Cerebellar cortex (tissue), 1 donor: ENCODE data around the gene ZNF549.

Source experiments
- DNase-seq: peaks from one replicate; pipeline ENCODE4 v3.0.0-alpha.2; 2015; ENCODE audit warnings: low spot score

ZNF549 gene

GRCh38 chr19:57566396-57567265, 39.5 kb downstream of the ZNF549 start:
- DNase-seq = no peak

- no peak for DNase-seq
Measured at GRCh38 chr19:57570707-57571106, 43.6 kb downstream of the ZNF549 start.

DNA sequence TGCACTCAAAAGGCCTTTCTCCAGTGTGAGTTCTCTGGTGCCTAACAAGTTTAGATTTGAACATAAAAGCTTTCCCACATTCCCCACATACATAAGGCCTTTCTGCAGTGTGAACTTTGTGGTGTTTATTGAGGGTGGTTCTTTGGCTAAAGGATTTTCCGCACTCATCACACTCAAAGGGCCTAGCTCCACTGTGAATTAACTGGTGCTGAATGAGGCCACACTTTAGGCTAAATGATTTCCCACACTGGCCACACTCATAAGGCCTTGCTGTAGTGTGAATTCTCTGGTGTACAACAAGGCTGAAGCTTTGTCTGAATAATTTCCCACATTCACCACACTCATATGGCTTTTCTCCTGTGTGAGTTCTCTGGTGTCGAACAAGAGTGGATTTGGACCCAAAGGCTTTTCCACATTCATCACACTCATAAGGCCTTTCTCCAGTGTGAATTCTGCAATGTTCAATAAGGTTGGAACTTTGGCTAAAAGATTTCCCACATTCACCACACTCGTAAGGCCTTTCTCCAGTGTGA, 45.3 kb downstream of the ZNF549 start:
- no peak for DNase-seq

DNA sequence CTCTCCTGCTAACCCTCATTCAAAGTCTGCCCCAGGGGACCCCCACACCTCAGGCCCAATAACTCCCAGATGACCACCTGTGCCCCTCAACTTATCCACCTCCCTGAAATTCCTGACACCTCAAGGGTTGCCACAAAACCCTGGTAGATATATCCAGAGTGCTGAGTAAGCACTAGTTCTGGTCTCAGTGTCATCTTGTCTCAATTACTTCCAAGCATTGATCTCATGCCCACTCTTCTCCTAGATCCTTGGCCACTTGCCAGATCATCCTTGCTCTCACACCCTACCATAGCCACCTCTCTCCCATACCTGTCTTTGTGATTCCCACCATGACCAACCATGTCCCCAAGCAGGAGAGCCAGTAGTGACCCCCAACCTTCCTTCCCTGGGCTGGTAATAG, 49.5 kb downstream of the ZNF549 start:
- no peak for DNase-seq

- DNase-seq = peak; percentile 100
Measured at GRCh38 chr19:57578487-57579205, 51.5 kb downstream of the ZNF549 start, which contains the start of gene ZNF416. Gene ZNF416, minus strand, starts transcription at chr19:57578911. Its CDS starts 207 bp downstream, at chr19:57578704.

- no peak for DNase-seq
Measured at GRCh38 chr19:57583104-57583520, 56.0 kb downstream of the ZNF549 start.

GRCh38 chr19:57583521-57584416, 56.6 kb downstream of the ZNF549 start, which contains the start of gene ZIK1:
Gene ZIK1, plus strand, starts transcription at chr19:57584145. Its CDS starts 212 bp downstream, at chr19:57584357.
- peak; percentile 98 for DNase-seq

- no peak for DNase-seq
Measured at GRCh38 chr19:57587529-57587928, 60.4 kb downstream of the ZNF549 start.

- no peak for DNase-seq
Measured at GRCh38 chr19:57599377-57599760, 72.2 kb downstream of the ZNF549 start.

- DNase-seq = peak; percentile 96
Measured at GRCh38 chr19:57599761-57600383, 72.7 kb downstream of the ZNF549 start, which contains the start of gene ZNF530. Gene ZNF530, plus strand, starts transcription at chr19:57599885. Its CDS starts 4,461 bp downstream, at chr19:57604346.

GRCh38 chr19:57606931-57607330, 79.8 kb downstream of the ZNF549 start:
- no peak for DNase-seq
